K562 (cell line): ENCODE results near the gene PPP4C. TPM values are rescaled to one million over a fixed set of nuclear protein-coding genes. Genes with fewer than 3 reads are reported as not detected.

Source experiments
- EP300 ChIP-seq: IDR thresholded peaks from 2 replicates; pipeline ENCODE4 v1.6.1; 2012; ENCODE audit warnings: low read length, improper control_type of control experiment
- HNRNPK ChIP-seq: fragments of 200-400 bp; formaldehyde crosslinking; IDR thresholded peaks from one replicate; pipeline ENCODE4 v1.6.1; 2018; ENCODE audit warnings: mild to moderate bottlenecking, low read depth, low read length; ENCODE audit not compliant: poor library complexity, severe bottlenecking
- NFIX ChIP-seq: fragments of 250-450 bp; sonication (Bioruptor Pico); IDR thresholded peaks from 2 replicates; pipeline ENCODE4 v1.4.0; 2020; ENCODE audit warnings: low read depth, mild to moderate bottlenecking, moderate library complexity
- PTTG1 ChIP-seq: fragments of 450-650 bp; IDR thresholded peaks from 2 replicates; pipeline ENCODE4 v1.6.1; 2016; ENCODE audit warnings: low read depth, mild to moderate bottlenecking, missing genetic modification characterization, missing compliant biosample characterization
- SMAD1 ChIP-seq: fragments of 150-350 bp; IDR thresholded peaks from 2 replicates; pipeline ENCODE4 v1.6.1; 2014; ENCODE audit warnings: low read length, low read depth; ENCODE audit not compliant: partially characterized antibody
- ZFP1 ChIP-seq: fragments of 450-650 bp; formaldehyde crosslinking; IDR thresholded peaks from 2 replicates; pipeline ENCODE4 v1.4.0; 2020; ENCODE audit warnings: mild to moderate bottlenecking, mixed read lengths
- ZNF79 ChIP-seq: fragments of 250-450 bp; sonication (Bioruptor Pico); IDR thresholded peaks from 2 replicates; pipeline ENCODE4 v1.4.0; 2020; ENCODE audit warnings: low read depth, mild to moderate bottlenecking, moderate library complexity
- polyA plus RNA-seq, 8 experiments: library from polyadenylated mRNA; depleted of rRNA in 4 of 8; stranded (reverse) in 5 of 8; unstranded in 3 of 8; fragments of >200 nt; fragmentation: Nextera tagmentation in 2 of 8; fragmentation: Illumina TruSeq in 1 of 8; extraction: Ambion mirVana in 2 of 8; extraction: Trizol in 1 of 8; gene quantifications; 2 replicates each; pipeline versions ENCODE4 v1.2.1 to v1.2.3, GENCODE V29; 2011 to 2014; ENCODE audit warnings: inconsistent platforms in 1 of 8, missing spikeins in 1 of 8
- total RNA-seq, 7 experiments: library from RNA; depleted of rRNA in 6 of 7; stranded (reverse); fragments of >200 nt in 6 of 7; fragmentation: Illumina TruSeq in 2 of 7; extraction: Trizol in 2 of 7; gene quantifications; 2 replicates each; pipeline versions ENCODE4 v1.2.1 to v1.2.3, GENCODE V29; 2011 to 2021; ENCODE audit warnings: low replicate concordance in 1 of 7
- TF ChIP-seq, protein P1 (sequence below): fragments of 450-650 bp; IDR thresholded peaks from 2 replicates; pipeline ENCODE4 v1.6.1; 2016; ENCODE audit warnings: mild to moderate bottlenecking, moderate library complexity

The PPP4C gene
- total and polyA plus RNA-seq, 9 of the 15 experiments (the other 6 are each of a cell fraction or from before 2014, with no cell fraction given): 3.5 to 183 (median 131) TPM

DNA sequence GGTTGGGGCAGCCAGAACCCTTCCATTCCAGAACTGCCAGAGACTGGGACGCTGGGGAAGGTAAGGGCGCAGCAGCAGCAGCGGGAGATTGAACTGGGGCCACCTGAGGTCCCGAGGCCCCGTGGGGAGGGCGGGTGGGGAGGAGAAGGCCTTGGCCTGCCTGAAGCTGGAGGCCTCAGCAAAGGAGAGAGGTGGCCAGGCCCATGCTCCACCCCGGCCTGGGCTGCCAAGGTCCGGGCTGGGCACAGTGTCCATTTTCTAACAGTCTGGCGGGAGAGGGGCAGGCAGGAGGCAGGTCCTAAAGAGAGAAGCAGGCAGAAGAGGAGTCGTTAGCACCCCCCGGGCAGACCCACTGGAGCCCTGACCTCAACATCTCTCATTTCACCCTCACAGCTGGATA, 38.6 kb downstream of the PPP4C start (continued):
- no peak for TF ChIP-seq ZNF79 (CRISPR knock-in tag)
- no peak for TF ChIP-seq ZFP1 (CRISPR knock-in tag)
- no peak for TF ChIP-seq PTTG1 (tag)
- no peak for TF ChIP-seq EP300
- no peak for TF ChIP-seq SMAD1
- TF ChIP-seq NFIX (CRISPR knock-in tag): no peak
- TF ChIP-seq, protein P1, sequence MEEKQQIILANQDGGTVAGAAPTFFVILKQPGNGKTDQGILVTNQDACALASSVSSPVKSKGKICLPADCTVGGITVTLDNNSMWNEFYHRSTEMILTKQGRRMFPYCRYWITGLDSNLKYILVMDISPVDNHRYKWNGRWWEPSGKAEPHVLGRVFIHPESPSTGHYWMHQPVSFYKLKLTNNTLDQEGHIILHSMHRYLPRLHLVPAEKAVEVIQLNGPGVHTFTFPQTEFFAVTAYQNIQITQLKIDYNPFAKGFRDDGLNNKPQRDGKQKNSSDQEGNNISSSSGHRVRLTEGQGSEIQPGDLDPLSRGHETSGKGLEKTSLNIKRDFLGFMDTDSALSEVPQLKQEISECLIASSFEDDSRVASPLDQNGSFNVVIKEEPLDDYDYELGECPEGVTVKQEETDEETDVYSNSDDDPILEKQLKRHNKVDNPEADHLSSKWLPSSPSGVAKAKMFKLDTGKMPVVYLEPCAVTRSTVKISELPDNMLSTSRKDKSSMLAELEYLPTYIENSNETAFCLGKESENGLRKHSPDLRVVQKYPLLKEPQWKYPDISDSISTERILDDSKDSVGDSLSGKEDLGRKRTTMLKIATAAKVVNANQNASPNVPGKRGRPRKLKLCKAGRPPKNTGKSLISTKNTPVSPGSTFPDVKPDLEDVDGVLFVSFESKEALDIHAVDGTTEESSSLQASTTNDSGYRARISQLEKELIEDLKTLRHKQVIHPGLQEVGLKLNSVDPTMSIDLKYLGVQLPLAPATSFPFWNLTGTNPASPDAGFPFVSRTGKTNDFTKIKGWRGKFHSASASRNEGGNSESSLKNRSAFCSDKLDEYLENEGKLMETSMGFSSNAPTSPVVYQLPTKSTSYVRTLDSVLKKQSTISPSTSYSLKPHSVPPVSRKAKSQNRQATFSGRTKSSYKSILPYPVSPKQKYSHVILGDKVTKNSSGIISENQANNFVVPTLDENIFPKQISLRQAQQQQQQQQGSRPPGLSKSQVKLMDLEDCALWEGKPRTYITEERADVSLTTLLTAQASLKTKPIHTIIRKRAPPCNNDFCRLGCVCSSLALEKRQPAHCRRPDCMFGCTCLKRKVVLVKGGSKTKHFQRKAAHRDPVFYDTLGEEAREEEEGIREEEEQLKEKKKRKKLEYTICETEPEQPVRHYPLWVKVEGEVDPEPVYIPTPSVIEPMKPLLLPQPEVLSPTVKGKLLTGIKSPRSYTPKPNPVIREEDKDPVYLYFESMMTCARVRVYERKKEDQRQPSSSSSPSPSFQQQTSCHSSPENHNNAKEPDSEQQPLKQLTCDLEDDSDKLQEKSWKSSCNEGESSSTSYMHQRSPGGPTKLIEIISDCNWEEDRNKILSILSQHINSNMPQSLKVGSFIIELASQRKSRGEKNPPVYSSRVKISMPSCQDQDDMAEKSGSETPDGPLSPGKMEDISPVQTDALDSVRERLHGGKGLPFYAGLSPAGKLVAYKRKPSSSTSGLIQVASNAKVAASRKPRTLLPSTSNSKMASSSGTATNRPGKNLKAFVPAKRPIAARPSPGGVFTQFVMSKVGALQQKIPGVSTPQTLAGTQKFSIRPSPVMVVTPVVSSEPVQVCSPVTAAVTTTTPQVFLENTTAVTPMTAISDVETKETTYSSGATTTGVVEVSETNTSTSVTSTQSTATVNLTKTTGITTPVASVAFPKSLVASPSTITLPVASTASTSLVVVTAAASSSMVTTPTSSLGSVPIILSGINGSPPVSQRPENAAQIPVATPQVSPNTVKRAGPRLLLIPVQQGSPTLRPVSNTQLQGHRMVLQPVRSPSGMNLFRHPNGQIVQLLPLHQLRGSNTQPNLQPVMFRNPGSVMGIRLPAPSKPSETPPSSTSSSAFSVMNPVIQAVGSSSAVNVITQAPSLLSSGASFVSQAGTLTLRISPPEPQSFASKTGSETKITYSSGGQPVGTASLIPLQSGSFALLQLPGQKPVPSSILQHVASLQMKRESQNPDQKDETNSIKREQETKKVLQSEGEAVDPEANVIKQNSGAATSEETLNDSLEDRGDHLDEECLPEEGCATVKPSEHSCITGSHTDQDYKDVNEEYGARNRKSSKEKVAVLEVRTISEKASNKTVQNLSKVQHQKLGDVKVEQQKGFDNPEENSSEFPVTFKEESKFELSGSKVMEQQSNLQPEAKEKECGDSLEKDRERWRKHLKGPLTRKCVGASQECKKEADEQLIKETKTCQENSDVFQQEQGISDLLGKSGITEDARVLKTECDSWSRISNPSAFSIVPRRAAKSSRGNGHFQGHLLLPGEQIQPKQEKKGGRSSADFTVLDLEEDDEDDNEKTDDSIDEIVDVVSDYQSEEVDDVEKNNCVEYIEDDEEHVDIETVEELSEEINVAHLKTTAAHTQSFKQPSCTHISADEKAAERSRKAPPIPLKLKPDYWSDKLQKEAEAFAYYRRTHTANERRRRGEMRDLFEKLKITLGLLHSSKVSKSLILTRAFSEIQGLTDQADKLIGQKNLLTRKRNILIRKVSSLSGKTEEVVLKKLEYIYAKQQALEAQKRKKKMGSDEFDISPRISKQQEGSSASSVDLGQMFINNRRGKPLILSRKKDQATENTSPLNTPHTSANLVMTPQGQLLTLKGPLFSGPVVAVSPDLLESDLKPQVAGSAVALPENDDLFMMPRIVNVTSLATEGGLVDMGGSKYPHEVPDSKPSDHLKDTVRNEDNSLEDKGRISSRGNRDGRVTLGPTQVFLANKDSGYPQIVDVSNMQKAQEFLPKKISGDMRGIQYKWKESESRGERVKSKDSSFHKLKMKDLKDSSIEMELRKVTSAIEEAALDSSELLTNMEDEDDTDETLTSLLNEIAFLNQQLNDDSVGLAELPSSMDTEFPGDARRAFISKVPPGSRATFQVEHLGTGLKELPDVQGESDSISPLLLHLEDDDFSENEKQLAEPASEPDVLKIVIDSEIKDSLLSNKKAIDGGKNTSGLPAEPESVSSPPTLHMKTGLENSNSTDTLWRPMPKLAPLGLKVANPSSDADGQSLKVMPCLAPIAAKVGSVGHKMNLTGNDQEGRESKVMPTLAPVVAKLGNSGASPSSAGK: no peak
- TF ChIP-seq HNRNPK: no peak
